ENCODE results near the gene IFNL2.

DNA sequence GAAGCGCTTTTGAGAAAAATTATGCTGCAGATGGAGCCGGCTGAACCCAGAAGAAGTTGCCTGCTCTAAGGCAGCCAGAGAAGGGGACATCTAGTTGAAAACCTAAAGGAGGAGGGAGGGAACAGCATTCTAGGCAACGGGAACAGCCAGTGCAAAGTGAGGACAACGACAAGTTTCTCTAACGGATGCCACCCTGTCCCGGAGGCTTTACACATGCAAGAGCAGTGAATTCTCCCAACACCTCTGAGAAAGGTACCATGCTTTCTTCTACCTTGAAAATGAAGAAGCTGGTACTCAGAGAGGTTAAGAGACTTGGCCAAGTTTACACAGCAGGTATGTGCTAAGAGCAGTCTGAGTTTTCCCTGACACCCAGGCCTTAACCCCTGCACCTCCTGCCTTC lies 29.3 kb upstream of the IFNL2 start:
- TF ChIP-seq EZH2 (IDR thresholded peaks at IDR 0.05) (no peak), FOXP2 (optimal IDR thresholded peaks at IDR 0.05; ENCODE audit: control extremely low read depth, extremely low read length, insufficient read depth) (no peak)
